SK-N-SH (cell line): ENCODE results near the gene IL4.

Source experiments
- EP300 ChIP-seq, 2 experiments: IDR thresholded peaks; 2 replicates each; pipeline versions ENCODE4 v1.4.0 to v1.6.1; 2012; ENCODE audit warnings: borderline replicate concordance in 1 of 2, low read depth in 1 of 2, low read length in 1 of 2
- FOSL2 ChIP-seq: IDR thresholded peaks from 2 replicates; pipeline ENCODE4 v1.4.0; 2012; ENCODE audit warnings: low read depth, mild to moderate bottlenecking, moderate library complexity, borderline replicate concordance
- MAX ChIP-seq: IDR thresholded peaks from 2 replicates; pipeline ENCODE4 v1.4.0; 2012; ENCODE audit warnings: low read depth
- POLR2AphosphoS5 ChIP-seq: IDR thresholded peaks from 2 replicates; pipeline ENCODE4 v1.6.1; 2012; ENCODE audit warnings: low read depth, low read length
- RAD21 ChIP-seq: IDR thresholded peaks from 2 replicates; pipeline ENCODE4 v1.6.1; 2012; ENCODE audit warnings: mild to moderate bottlenecking, low read length
- RFX5 ChIP-seq: IDR thresholded peaks from 2 replicates; pipeline ENCODE4 v1.6.1; 2012; ENCODE audit warnings: mild to moderate bottlenecking, improper control_type of control experiment, low read length
- RXRA ChIP-seq: IDR thresholded peaks from 2 replicates; pipeline ENCODE4 v1.4.0; 2012; ENCODE audit warnings: low read depth, mild to moderate bottlenecking, borderline replicate concordance
- TAF1 ChIP-seq: IDR thresholded peaks from 2 replicates; pipeline ENCODE4 v1.6.1; 2012; ENCODE audit warnings: low read depth, mild to moderate bottlenecking, low read length, moderate library complexity, borderline replicate concordance
- USF1 ChIP-seq: IDR thresholded peaks from 2 replicates; pipeline ENCODE4 v1.4.0; 2012; ENCODE audit warnings: low read depth, borderline replicate concordance
- TF ChIP-seq, protein P1 (sequence below): IDR thresholded peaks from 2 replicates; pipeline ENCODE4; 2012
- TF ChIP-seq, protein P2 (sequence below): fragments of 200-600 bp; sonication (generic); IDR thresholded peaks from 2 replicates; pipeline ENCODE4 v1.6.1; 2017; ENCODE audit warnings: antibody characterized with exemption, mild to moderate bottlenecking, moderate library complexity

DNA sequence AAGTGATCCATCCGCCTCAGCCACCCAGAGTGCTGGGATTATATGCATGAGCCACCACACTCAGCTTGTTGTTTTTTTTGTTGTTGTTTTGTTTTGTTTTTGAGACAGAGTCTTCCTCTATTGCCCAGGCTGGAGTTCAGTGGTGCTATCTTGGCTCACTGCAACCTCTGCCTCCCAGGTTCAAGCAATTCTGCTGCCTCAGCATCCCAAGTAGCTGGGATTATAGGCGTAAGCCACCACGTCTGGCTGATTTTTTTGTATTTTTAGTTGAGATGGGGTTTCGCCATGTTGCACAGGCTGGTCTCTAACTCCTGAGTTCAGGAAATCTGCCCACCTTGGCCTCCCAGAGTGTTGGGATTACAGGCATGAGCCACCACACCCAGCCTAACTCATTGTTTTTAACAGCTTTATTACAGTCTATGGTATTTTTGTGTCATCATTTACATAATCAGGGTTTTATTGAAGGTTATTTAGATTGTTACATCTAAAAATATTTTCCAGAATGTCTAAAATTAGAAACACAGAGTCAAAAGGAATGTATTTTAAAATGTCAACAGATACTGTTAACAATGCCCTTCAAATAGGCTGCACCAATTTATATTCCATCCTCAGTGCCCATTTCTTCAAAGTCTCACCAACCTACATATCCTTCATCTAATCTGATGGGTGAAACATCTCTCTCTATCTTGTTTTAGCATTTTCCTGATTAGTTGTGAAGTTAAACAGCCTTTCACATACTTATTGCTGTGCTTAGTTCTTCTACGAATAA is 44.9 kb downstream of the IL4 start:
- TF ChIP-seq RFX5 (no peak), EP300 (IDR thresholded peaks at IDR 0.05; ENCODE audit: borderline replicate concordance in 1 of 2, low read depth in 1 of 2, low read length in 1 of 2) (no peak), RXRA (no peak), USF1 (no peak), POLR2AphosphoS5 (no peak), MAX (no peak), RAD21 (no peak), FOSL2 (no peak), TAF1 (no peak)
- TF ChIP-seq, protein P1, sequence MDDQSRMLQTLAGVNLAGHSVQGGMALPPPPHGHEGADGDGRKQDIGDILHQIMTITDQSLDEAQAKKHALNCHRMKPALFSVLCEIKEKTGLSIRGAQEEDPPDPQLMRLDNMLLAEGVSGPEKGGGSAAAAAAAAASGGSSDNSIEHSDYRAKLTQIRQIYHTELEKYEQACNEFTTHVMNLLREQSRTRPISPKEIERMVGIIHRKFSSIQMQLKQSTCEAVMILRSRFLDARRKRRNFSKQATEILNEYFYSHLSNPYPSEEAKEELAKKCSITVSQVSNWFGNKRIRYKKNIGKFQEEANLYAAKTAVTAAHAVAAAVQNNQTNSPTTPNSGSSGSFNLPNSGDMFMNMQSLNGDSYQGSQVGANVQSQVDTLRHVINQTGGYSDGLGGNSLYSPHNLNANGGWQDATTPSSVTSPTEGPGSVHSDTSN: no peak
- TF ChIP-seq, protein P2, sequence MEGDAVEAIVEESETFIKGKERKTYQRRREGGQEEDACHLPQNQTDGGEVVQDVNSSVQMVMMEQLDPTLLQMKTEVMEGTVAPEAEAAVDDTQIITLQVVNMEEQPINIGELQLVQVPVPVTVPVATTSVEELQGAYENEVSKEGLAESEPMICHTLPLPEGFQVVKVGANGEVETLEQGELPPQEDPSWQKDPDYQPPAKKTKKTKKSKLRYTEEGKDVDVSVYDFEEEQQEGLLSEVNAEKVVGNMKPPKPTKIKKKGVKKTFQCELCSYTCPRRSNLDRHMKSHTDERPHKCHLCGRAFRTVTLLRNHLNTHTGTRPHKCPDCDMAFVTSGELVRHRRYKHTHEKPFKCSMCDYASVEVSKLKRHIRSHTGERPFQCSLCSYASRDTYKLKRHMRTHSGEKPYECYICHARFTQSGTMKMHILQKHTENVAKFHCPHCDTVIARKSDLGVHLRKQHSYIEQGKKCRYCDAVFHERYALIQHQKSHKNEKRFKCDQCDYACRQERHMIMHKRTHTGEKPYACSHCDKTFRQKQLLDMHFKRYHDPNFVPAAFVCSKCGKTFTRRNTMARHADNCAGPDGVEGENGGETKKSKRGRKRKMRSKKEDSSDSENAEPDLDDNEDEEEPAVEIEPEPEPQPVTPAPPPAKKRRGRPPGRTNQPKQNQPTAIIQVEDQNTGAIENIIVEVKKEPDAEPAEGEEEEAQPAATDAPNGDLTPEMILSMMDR: no peak
